WTC11 (cell line): ENCODE data around the gene RNF125.

Experiments used
- ATF3 ChIP-seq: sonication (generic); formaldehyde crosslinking; conservative IDR thresholded peaks from 2 replicates; pipeline ENCODE4 v1.8.1; 2022; ENCODE audit warnings: mild to moderate bottlenecking, missing genetic modification reagents
- CTCF ChIP-seq: fragments of 200-600 bp; IDR thresholded peaks from 2 replicates; pipeline ENCODE4 v1.8.0; 2022; ENCODE audit warnings: antibody characterized with exemption
- ESRRA ChIP-seq: sonication (generic); formaldehyde crosslinking; IDR thresholded peaks from 2 replicates; pipeline ENCODE4 v1.8.1; 2022; ENCODE audit warnings: mild to moderate bottlenecking, missing genetic modification reagents, borderline replicate concordance
- ZNF416 ChIP-seq: fragments of 250-450 bp; sonication (Bioruptor Pico); IDR thresholded peaks from 2 replicates; pipeline ENCODE4 v1.9.0; 2021; ENCODE audit warnings: mild to moderate bottlenecking, inconsistent platforms
- TF ChIP-seq, protein P1 (sequence below): sonication (generic); formaldehyde crosslinking; IDR thresholded peaks from 2 replicates; pipeline ENCODE4 v1.8.1; 2023; ENCODE audit warnings: mild to moderate bottlenecking, missing genetic modification reagents
- TF ChIP-seq, protein P2 (sequence below): sonication (generic); formaldehyde crosslinking; IDR thresholded peaks from 2 replicates; pipeline ENCODE4 v1.8.0; 2023; ENCODE audit warnings: missing genetic modification reagents
- TF ChIP-seq, protein P3 (sequence below): sonication (generic); formaldehyde crosslinking; conservative IDR thresholded peaks from 2 replicates; pipeline ENCODE4 v1.8.1; 2023; ENCODE audit warnings: mild to moderate bottlenecking, low read depth, missing genetic modification reagents, moderate library complexity

- TF ChIP-seq ESRRA (CRISPR knock-in tag): no peak
- TF ChIP-seq, protein P1, sequence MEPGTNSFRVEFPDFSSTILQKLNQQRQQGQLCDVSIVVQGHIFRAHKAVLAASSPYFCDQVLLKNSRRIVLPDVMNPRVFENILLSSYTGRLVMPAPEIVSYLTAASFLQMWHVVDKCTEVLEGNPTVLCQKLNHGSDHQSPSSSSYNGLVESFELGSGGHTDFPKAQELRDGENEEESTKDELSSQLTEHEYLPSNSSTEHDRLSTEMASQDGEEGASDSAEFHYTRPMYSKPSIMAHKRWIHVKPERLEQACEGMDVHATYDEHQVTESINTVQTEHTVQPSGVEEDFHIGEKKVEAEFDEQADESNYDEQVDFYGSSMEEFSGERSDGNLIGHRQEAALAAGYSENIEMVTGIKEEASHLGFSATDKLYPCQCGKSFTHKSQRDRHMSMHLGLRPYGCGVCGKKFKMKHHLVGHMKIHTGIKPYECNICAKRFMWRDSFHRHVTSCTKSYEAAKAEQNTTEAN (CRISPR knock-in tag): no peak
- no peak for TF ChIP-seq CTCF
- TF ChIP-seq ATF3: no peak
- TF ChIP-seq, protein P2, sequence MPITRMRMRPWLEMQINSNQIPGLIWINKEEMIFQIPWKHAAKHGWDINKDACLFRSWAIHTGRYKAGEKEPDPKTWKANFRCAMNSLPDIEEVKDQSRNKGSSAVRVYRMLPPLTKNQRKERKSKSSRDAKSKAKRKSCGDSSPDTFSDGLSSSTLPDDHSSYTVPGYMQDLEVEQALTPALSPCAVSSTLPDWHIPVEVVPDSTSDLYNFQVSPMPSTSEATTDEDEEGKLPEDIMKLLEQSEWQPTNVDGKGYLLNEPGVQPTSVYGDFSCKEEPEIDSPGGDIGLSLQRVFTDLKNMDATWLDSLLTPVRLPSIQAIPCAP (CRISPR knock-in tag): no peak
- TF ChIP-seq, protein P3, sequence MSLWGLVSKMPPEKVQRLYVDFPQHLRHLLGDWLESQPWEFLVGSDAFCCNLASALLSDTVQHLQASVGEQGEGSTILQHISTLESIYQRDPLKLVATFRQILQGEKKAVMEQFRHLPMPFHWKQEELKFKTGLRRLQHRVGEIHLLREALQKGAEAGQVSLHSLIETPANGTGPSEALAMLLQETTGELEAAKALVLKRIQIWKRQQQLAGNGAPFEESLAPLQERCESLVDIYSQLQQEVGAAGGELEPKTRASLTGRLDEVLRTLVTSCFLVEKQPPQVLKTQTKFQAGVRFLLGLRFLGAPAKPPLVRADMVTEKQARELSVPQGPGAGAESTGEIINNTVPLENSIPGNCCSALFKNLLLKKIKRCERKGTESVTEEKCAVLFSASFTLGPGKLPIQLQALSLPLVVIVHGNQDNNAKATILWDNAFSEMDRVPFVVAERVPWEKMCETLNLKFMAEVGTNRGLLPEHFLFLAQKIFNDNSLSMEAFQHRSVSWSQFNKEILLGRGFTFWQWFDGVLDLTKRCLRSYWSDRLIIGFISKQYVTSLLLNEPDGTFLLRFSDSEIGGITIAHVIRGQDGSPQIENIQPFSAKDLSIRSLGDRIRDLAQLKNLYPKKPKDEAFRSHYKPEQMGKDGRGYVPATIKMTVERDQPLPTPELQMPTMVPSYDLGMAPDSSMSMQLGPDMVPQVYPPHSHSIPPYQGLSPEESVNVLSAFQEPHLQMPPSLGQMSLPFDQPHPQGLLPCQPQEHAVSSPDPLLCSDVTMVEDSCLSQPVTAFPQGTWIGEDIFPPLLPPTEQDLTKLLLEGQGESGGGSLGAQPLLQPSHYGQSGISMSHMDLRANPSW (CRISPR knock-in tag): no peak
- TF ChIP-seq ZNF416 (CRISPR knock-in tag): no peak
Observed at GRCh38 chr18:31998880-31999412, 19.7 kb upstream of the RNF125 start.
